WTC11 (cell line): Measurements from ENCODE around the gene HAUS6.

Experiments used
- CREB1 ChIP-seq: sonication (generic); formaldehyde crosslinking; IDR thresholded peaks from 2 replicates; pipeline ENCODE4 v1.8.0; 2023; ENCODE audit warnings: mild to moderate bottlenecking, missing genetic modification reagents
- GABPB1 ChIP-seq: sonication (generic); formaldehyde crosslinking; IDR thresholded peaks from 2 replicates; pipeline ENCODE4 v1.8.1; 2023; ENCODE audit warnings: mild to moderate bottlenecking, missing genetic modification reagents
- NR3C1 ChIP-seq: sonication (generic); formaldehyde crosslinking; conservative IDR thresholded peaks from 2 replicates; pipeline ENCODE4 v1.8.1; 2023; ENCODE audit warnings: low read depth, mild to moderate bottlenecking, missing genetic modification reagents
- SP1 ChIP-seq: sonication (generic); formaldehyde crosslinking; conservative IDR thresholded peaks from 2 replicates; pipeline ENCODE4 v1.8.1; 2022; ENCODE audit warnings: missing genetic modification reagents
- TF ChIP-seq, protein P1 (sequence below): sonication (generic); formaldehyde crosslinking; IDR thresholded peaks from 2 replicates; pipeline ENCODE4 v1.8.0; 2022; ENCODE audit warnings: mild to moderate bottlenecking, missing genetic modification reagents
- TF ChIP-seq, protein P2 (sequence below): fragments of 200-600 bp; IDR thresholded peaks from 2 replicates; pipeline ENCODE4 v1.8.0; 2022; ENCODE audit warnings: antibody characterized with exemption
- TF ChIP-seq, protein P3 (sequence below): sonication (generic); formaldehyde crosslinking; IDR thresholded peaks from 2 replicates; pipeline ENCODE4 v1.8.1; 2023; ENCODE audit warnings: mild to moderate bottlenecking, missing genetic modification reagents
- TF ChIP-seq, protein P4 (sequence below): sonication (generic); formaldehyde crosslinking; IDR thresholded peaks from 2 replicates; pipeline ENCODE4 v1.8.1; 2023; ENCODE audit warnings: mild to moderate bottlenecking, missing genetic modification reagents

DNA sequence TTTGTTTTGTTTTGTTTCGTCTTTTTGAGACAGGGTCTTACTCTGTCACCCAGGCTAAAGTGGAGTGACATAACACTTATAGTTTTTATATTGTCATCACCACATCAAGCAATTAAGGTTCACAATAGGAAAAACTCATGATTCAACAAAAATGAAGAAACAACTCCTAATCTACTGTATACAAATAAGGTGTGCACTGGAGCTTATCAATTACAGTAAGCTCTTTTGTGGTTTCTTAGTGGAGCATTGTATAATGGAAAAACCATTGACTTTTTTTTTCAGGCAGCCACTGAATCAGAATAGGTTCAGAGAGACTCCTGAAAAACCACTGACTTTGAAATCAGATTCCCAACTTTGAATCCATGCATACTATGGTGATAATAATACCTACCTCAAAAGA, 35.4 kb upstream of the HAUS6 start:
- TF ChIP-seq, protein P1, sequence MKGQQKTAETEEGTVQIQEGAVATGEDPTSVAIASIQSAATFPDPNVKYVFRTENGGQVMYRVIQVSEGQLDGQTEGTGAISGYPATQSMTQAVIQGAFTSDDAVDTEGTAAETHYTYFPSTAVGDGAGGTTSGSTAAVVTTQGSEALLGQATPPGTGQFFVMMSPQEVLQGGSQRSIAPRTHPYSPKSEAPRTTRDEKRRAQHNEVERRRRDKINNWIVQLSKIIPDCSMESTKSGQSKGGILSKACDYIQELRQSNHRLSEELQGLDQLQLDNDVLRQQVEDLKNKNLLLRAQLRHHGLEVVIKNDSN (CRISPR knock-in tag), result no peak
- no peak for TF ChIP-seq SP1 (CRISPR knock-in tag)
- TF ChIP-seq, protein P2, sequence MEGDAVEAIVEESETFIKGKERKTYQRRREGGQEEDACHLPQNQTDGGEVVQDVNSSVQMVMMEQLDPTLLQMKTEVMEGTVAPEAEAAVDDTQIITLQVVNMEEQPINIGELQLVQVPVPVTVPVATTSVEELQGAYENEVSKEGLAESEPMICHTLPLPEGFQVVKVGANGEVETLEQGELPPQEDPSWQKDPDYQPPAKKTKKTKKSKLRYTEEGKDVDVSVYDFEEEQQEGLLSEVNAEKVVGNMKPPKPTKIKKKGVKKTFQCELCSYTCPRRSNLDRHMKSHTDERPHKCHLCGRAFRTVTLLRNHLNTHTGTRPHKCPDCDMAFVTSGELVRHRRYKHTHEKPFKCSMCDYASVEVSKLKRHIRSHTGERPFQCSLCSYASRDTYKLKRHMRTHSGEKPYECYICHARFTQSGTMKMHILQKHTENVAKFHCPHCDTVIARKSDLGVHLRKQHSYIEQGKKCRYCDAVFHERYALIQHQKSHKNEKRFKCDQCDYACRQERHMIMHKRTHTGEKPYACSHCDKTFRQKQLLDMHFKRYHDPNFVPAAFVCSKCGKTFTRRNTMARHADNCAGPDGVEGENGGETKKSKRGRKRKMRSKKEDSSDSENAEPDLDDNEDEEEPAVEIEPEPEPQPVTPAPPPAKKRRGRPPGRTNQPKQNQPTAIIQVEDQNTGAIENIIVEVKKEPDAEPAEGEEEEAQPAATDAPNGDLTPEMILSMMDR, result no peak
- TF ChIP-seq CREB1, result no peak
- TF ChIP-seq, protein P3, sequence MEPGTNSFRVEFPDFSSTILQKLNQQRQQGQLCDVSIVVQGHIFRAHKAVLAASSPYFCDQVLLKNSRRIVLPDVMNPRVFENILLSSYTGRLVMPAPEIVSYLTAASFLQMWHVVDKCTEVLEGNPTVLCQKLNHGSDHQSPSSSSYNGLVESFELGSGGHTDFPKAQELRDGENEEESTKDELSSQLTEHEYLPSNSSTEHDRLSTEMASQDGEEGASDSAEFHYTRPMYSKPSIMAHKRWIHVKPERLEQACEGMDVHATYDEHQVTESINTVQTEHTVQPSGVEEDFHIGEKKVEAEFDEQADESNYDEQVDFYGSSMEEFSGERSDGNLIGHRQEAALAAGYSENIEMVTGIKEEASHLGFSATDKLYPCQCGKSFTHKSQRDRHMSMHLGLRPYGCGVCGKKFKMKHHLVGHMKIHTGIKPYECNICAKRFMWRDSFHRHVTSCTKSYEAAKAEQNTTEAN (CRISPR knock-in tag), result no peak
- no peak for TF ChIP-seq NR3C1 (CRISPR knock-in tag)
- TF ChIP-seq, protein P4, sequence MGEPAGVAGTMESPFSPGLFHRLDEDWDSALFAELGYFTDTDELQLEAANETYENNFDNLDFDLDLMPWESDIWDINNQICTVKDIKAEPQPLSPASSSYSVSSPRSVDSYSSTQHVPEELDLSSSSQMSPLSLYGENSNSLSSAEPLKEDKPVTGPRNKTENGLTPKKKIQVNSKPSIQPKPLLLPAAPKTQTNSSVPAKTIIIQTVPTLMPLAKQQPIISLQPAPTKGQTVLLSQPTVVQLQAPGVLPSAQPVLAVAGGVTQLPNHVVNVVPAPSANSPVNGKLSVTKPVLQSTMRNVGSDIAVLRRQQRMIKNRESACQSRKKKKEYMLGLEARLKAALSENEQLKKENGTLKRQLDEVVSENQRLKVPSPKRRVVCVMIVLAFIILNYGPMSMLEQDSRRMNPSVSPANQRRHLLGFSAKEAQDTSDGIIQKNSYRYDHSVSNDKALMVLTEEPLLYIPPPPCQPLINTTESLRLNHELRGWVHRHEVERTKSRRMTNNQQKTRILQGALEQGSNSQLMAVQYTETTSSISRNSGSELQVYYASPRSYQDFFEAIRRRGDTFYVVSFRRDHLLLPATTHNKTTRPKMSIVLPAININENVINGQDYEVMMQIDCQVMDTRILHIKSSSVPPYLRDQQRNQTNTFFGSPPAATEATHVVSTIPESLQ (CRISPR knock-in tag), result no peak
- TF ChIP-seq GABPB1 (CRISPR knock-in tag), result no peak
